Measurements from ENCODE around the gene UROC1. TPM values are rescaled to one million over a fixed set of nuclear protein-coding genes. Genes with fewer than 3 reads are reported as not detected.
A peak's percentile ranks its signal among the peaks of the same experiment; 100 is the strongest.

UROC1 gene
- not detected for total RNA-seq

GRCh38 chr3:126517291-126517951 lies at the start of gene UROC1:
TSS of gene UROC1 (minus strand) at chr3:126517773. CDS start at chr3:126517719, 54 bp downstream.
- CTCF ChIA-PET, result no interaction called here
- no peaks in the 10 kb centered on the region for H3K4me1 Mint-ChIP-seq (ENCODE audit: low read depth)
- no peaks in the 10 kb centered on the region for H3K9me3 Mint-ChIP-seq
- no peaks in the 10 kb centered on the region for H3K36me3 Mint-ChIP-seq
- intact Hi-C loops (cut with micrococcal nuclease), result no loop called here
- DNase-seq, result no peak
- H3K27me3 Mint-ChIP-seq, result no peaks in the 10 kb centered on the region
- POLR2A ChIA-PET, result no interaction called here
- no peak within 1 kb of the TSS for H3K4me3 Mint-ChIP-seq
- H3K27ac Mint-ChIP-seq, result no peak within 1 kb of the TSS

DNA sequence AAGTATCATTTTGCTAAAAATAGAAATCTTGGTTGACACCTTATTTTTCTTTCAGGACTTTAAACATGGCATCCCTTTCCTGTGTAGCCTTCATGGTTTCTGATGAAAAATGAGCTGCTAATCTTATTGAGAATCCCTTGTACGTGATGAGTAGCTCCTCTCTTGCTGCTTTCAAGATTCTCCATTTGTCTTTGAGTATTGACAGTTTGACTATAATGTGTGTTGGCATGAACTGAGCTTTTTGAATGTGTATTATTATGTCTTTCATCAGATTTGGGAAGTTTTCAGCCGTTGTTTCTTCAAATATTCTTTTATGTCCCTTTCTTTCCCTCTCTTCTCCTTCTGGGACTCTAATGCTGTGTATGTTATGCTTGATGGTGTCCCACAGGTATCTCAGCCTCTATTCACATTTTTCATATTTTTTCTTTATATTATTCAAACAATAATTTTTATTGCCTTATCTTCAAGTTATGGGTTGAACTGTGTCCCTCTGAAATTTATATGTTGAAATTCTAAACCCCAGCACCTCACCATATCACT lies 45.2 kb upstream of the UROC1 start:
- H3K4me3 Mint-ChIP-seq, result no peak overlapping the region
- CTCF ChIA-PET, result interaction anchor here (2.2 kb wide), 1 partner anchor 40 kb away, joined by 7 read pairs; no protein-coding TSS in a partner anchor
- H3K9me3 Mint-ChIP-seq, result peaks cover 13% of the 10 kb centered on the region
- intact Hi-C loops (cut with micrococcal nuclease), result no loop called here
- H3K36me3 Mint-ChIP-seq, result no peaks in the 10 kb centered on the region
- POLR2A ChIA-PET, result no interaction called here
- H3K27ac Mint-ChIP-seq, result no peak overlapping the region
- H3K27me3 Mint-ChIP-seq, result peaks cover 14% of the 10 kb centered on the region
- no peaks in the 10 kb centered on the region for H3K4me1 Mint-ChIP-seq (ENCODE audit: low read depth)
- no peak for DNase-seq

DNA sequence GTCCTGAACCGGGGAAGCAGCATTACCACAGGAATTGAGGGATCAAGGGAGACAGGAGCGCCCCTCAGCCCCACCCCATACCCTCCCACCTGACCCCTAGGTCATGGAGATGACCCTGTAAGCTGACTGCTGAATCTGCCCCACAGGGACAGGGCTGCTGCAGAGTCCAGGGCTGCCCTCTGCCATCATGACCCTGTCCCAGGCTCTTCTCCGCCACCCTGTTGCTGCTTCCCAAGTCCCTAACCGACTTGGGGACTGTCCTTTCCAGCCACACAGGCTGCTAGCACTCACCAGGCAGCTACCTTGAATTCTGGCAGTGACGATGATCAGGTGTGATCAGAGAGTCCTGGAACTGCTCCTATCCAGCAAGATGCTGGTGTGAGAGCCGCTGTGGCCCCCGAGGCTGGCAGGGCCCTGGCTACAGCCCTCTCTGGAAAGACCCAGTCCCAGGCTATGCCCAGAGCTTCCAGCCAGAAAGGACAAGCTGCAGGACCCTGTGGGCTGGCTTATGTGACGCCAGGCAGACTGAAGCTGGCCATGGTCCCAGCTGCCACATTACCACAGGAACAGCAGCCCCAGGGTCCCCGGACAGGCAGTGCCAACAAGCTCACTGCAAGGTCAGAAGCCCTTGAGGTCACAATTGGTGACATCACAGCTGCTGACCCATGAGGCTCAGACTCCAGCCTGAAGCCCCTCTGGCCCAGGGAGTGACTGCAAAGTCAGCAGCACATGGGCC lies 40.9 kb upstream of the UROC1 start, which contains the start of gene C3orf22:
Gene C3orf22 (minus strand): TSS at position 597 of the 736 bp plus-strand sequence. CDS start 5,542 bp downstream, outside the sequence.
- no peaks in the 10 kb centered on the region for H3K4me1 Mint-ChIP-seq (ENCODE audit: low read depth)
- CTCF ChIA-PET, result no interaction called here

GRCh38 chr3:126557761-126558160 lies 40.2 kb upstream of the UROC1 start:
- Mint-ChIP-seq H3K27me3 (peaks cover 2% of the 10 kb centered on the region), H3K4me3 (no peak overlapping the region), H3K36me3 (no peaks in the 10 kb centered on the region), H3K27ac (no peak overlapping the region), H3K4me1 (ENCODE audit: low read depth) (no peaks in the 10 kb centered on the region), H3K9me3 (peaks cover 5% of the 10 kb centered on the region)
- ChIA-PET CTCF (no interaction called here), POLR2A (no interaction called here)
- intact Hi-C loops (cut with micrococcal nuclease), result no loop called here
- no peak for DNase-seq

More for the DNA sequence above, 40.9 kb upstream of the UROC1 start, which contains the start of gene C3orf22:
- POLR2A ChIA-PET, result no interaction called here
- H3K27me3 Mint-ChIP-seq, result peaks cover 2% of the 10 kb centered on the region
- H3K9me3 Mint-ChIP-seq, result peaks cover 13% of the 10 kb centered on the region
- H3K4me3 Mint-ChIP-seq, result no peak within 1 kb of the TSS
- intact Hi-C loops (cut with micrococcal nuclease), result no loop called here
- peak; percentile 4 for DNase-seq
- no peaks in the 10 kb centered on the region for H3K36me3 Mint-ChIP-seq
- H3K27ac Mint-ChIP-seq, result no peak within 1 kb of the TSS

- intact Hi-C loops (cut with micrococcal nuclease), result no loop called here
- CTCF ChIA-PET, result no interaction called here
- peak; percentile 6 for DNase-seq
- H3K27me3 Mint-ChIP-seq, result peaks cover 2% of the 10 kb centered on the region
- H3K9me3 Mint-ChIP-seq, result peaks cover 2% of the 10 kb centered on the region
- H3K4me3 Mint-ChIP-seq, result no peak overlapping the region
- no peaks in the 10 kb centered on the region for H3K36me3 Mint-ChIP-seq
- POLR2A ChIA-PET, result no interaction called here
- no peaks in the 10 kb centered on the region for H3K4me1 Mint-ChIP-seq (ENCODE audit: low read depth)
- H3K27ac Mint-ChIP-seq, result no peak overlapping the region
These were observed 39.8 kb upstream of the UROC1 start for GRCh38 chr3:126557415-126557745.

GRCh38 chr3:126556637-126557414 lies 39.3 kb upstream of the UROC1 start:
- no peaks in the 10 kb centered on the region for H3K36me3 Mint-ChIP-seq
- no peak for DNase-seq
- H3K4me1 Mint-ChIP-seq (ENCODE audit: low read depth), result no peaks in the 10 kb centered on the region
- no peak overlapping the region for H3K27ac Mint-ChIP-seq
- peaks cover 2% of the 10 kb centered on the region for H3K27me3 Mint-ChIP-seq
- POLR2A ChIA-PET, result no interaction called here
- H3K9me3 Mint-ChIP-seq, result peaks cover 2% of the 10 kb centered on the region
- CTCF ChIA-PET, result no interaction called here
- intact Hi-C loops (cut with micrococcal nuclease), result no loop called here
- H3K4me3 Mint-ChIP-seq, result no peak overlapping the region

DNA sequence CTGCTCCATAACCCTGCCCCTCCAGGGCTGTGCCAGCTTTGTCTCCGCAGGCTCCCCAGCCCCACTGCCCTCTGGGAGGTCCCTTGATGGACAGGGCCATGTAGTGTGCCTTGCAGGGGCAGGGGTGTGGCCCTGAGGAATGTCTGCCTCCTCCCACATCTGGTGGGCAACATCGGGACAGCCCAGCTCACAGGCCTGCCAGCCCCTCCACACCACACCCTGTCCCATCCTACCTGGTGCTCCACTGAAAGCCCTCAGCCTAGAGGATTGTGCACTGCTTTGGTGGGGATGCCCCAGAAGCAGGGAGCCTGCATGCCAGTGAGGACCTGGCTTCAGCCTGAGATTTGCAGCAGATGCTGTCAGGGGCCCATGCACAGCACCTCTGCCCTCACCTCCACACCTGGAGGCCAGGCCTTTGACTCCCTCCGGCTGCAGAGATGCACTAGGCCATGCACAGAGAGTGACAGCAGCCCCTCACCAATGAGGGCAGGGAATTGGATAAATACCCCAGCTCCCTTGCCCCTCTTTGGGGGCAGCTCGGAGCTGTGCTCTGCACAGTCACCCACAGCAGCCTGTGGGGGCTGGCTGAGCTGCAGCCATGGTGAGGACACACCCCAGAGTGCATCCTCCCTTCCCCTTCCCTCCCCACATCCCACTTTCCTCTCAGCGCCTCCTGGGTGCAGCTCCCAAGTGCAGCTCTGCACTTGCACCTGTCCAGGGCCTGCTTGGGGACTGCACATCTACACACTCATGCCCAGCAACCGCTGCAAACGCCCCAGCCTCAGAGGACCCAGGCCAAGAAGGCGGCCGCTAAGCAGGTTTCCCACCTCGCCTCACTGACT lies 38.4 kb upstream of the UROC1 start:
- ChIA-PET POLR2A (no interaction called here), CTCF (no interaction called here)
- no peaks in the 10 kb centered on the region for H3K36me3 Mint-ChIP-seq
- H3K4me1 Mint-ChIP-seq (ENCODE audit: low read depth), result no peaks in the 10 kb centered on the region
- peak; percentile 7 for DNase-seq
- H3K9me3 Mint-ChIP-seq, result no peaks in the 10 kb centered on the region
- intact Hi-C loops (cut with micrococcal nuclease), result no loop called here
- no peak overlapping the region for H3K4me3 Mint-ChIP-seq
- H3K27ac Mint-ChIP-seq, result no peak overlapping the region
- H3K27me3 Mint-ChIP-seq, result no peaks in the 10 kb centered on the region

DNA sequence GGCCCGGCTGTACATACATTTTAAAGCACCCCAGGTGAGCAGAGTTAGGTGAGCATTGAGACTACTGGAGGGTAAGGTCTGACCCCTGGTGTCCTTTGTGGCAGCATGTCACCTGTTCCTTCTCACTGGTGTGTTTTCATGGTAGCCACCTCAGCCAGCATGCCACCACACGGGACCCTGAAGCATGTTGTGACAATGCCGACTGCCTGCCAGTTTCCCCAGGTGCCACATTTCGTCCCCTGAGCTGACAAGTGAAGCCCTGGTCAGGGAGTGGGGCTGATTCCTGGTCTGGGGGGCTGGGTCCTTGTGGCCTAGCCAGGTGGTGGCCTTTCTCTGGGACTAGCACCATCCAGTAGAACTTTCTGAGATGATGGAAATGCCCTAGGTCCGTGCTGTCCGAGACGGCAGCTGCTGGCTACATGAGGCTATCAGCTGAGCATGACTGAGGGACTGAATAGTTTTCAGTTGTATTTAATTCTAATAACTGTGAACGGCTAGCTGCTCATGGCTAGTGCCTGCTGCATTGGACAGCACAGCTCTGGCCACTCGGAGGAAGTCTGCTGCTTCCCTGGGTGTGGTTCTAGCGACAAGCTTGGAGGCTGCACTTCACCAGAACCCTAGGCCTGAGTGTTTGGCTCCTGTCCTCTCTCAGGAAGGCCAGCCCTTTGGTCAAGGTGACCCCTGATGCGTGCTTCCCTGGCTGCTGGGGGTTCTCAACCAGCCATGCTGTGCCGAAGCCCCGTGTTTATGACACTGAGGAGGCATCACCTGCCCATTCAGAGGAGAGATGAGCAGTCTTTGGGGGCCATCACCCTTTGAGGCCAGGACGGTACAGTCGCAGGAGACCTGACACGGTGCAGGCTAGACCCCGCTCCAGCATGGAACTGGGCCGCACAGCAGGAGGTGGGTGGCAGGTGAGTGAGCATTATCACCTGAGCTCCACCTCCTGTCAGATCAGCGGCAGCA lies 37.3 kb upstream of the UROC1 start:
- no peaks in the 10 kb centered on the region for H3K4me1 Mint-ChIP-seq (ENCODE audit: low read depth)
- intact Hi-C loops (cut with micrococcal nuclease), result no loop called here
- DNase-seq, result peak; percentile 4
- POLR2A ChIA-PET, result no interaction called here
- no peaks in the 10 kb centered on the region for H3K27me3 Mint-ChIP-seq
- H3K27ac Mint-ChIP-seq, result no peak overlapping the region
- CTCF ChIA-PET, result no interaction called here
- H3K4me3 Mint-ChIP-seq, result no peak overlapping the region
- no peaks in the 10 kb centered on the region for H3K36me3 Mint-ChIP-seq
- H3K9me3 Mint-ChIP-seq, result no peaks in the 10 kb centered on the region

GRCh38 chr3:126553284-126554084 lies 35.9 kb upstream of the UROC1 start:
- DNase-seq, result peak; percentile 7

DNA sequence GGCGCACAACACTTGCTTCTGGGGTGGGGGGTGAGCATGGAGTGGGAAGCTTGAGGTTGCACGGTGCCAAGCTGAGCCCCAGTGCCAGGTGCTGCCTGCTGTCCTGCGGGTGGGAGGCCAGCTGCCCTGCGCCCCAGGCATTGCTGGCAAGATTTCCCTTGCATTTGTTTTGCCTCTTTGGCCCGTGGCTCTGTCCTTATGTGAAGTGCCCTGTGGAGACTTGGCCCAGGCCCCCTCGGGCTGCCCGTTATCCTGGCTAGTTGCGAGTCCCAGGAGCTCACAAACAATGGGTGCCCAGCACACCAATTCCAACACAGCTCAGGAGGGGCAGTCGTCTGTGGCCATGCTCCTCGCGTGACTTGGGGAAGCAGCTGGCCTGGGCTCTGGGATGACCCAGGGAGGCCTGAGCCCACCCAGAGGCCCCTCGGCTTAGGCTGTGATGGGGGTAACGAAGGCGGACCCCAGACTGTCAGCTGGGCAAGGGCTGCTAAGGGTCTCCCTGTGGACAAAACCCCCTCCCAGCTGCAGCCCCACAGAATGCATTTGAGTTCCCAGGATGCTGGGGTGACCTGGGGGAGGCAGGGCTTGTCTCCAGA lies 35.2 kb upstream of the UROC1 start:
- Mint-ChIP-seq H3K27ac (no peak overlapping the region), H3K27me3 (peaks cover 2% of the 10 kb centered on the region), H3K9me3 (no peaks in the 10 kb centered on the region), H3K4me1 (ENCODE audit: low read depth) (no peaks in the 10 kb centered on the region), H3K36me3 (no peaks in the 10 kb centered on the region), H3K4me3 (no peak overlapping the region)
- DNase-seq, result no peak
- intact Hi-C loops (cut with micrococcal nuclease), result no loop called here
- ChIA-PET CTCF (no interaction called here), POLR2A (no interaction called here)

More at GRCh38 chr3:126553284-126554084, 35.9 kb upstream of the UROC1 start:
- peaks cover 2% of the 10 kb centered on the region for H3K27me3 Mint-ChIP-seq
- H3K4me3 Mint-ChIP-seq, result no peak overlapping the region
- no peaks in the 10 kb centered on the region for H3K9me3 Mint-ChIP-seq
- ChIA-PET CTCF (no interaction called here), POLR2A (no interaction called here)
- no peaks in the 10 kb centered on the region for H3K4me1 Mint-ChIP-seq (ENCODE audit: low read depth)
- H3K36me3 Mint-ChIP-seq, result no peaks in the 10 kb centered on the region
- intact Hi-C loops (cut with micrococcal nuclease), result no loop called here
- no peak overlapping the region for H3K27ac Mint-ChIP-seq
